Inferior parietal cortex (tissue), 1 donor: ENCODE data around the gene LYG1.

Source experiments
- DNase-seq: peaks from one replicate; pipeline ENCODE4 v3.0.0-alpha.2; 2016; ENCODE audit errors: extremely low spot score

Gene LYG1

DNA sequence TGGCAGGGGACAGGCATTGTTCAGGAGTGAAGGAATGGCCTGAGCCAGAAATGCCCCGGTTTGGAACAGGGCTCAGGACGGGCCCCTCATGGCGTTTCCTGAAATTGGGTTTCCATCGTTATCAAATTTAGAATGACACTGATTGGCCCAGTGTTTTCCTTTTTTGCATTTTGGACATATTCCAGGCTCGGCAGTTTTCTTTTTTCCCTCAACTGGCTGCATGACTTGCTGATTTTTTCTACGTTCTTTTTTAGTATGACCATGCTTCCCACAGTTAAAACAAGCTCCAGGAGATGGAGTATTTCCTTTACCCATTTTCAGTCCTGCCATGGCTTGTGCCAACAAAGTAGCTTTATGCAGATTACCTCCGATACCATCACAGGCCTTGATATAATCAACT, 25.1 kb downstream of the LYG1 start:
- DNase-seq, result no peak

DNA sequence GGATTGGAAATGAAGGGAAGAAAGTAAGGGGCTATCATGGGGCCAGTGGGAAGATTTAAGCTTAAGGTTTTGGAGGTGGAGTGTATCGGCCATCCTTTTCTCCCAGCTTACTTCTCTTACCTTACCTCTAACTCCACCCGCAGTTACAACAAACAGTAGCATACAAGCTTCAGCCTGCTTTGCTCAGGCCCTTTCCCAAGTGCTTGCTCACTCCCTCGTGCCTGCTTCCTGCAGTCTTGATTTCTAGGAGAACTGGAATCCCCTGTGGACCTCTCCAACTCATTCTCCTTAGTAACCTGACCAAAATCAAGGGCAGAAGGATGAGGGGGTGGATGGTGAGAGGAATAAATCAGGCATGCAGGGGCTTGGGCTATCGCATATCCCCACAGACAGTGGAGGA, 39.8 kb downstream of the LYG1 start:
- DNase-seq, result no peak

DNA sequence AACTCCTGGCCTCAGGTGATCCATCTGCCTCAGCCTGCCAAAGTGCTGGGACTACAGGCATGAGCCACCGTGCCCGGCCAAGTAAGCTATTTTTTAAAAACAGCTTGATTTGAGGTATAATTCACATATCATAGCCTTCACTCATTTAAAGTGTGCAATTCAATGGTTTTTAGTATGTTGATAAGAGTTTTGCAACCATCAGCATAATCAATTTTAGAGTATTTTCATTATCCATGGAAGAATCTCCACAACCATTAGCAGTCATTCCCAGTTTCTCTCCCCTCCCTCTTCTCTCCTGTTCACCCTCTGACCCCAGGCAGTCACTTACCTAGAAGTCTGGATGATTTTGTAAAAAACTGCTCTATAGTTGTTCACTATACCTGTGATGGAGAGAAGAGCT, 40.8 kb downstream of the LYG1 start:
- no peak for DNase-seq

DNA sequence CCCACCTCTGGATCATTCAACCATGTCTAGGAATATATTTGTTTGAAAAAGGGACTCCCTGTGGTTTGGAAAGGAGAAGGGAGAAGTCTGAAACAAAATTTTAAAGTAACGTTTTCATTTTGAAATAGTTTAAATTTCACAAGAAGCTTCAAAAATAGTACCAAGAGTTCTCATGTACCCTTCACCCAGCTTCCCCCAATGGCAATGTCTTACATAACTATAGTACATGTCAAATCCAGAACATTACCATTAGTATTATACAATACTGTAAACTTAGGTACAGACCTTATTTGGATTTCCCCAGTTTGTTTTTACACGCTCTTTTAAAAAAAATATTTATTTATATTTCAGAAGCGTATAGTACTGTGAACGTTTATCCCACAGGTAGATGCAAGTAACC, 41.5 kb downstream of the LYG1 start:
- no peak for DNase-seq

DNA sequence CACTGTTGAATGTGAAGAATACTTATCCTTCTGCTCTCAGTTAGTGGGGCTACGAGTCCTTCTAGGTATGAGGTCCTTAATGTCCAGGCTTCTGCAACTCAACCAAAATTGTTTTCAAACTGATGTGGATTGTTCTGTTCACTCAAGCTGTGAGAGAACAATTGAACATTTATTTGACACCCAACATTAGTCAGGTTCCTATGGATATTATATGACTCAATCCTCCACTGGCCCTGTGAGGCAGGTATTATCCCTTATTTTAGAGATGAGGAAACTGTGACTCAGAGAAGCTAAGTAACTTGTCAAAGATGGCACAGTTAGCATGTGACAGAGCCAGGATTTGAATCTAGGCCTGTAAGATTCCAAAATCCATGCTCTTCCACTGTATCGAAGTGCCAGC, 44.3 kb downstream of the LYG1 start:
- no peak for DNase-seq

DNA sequence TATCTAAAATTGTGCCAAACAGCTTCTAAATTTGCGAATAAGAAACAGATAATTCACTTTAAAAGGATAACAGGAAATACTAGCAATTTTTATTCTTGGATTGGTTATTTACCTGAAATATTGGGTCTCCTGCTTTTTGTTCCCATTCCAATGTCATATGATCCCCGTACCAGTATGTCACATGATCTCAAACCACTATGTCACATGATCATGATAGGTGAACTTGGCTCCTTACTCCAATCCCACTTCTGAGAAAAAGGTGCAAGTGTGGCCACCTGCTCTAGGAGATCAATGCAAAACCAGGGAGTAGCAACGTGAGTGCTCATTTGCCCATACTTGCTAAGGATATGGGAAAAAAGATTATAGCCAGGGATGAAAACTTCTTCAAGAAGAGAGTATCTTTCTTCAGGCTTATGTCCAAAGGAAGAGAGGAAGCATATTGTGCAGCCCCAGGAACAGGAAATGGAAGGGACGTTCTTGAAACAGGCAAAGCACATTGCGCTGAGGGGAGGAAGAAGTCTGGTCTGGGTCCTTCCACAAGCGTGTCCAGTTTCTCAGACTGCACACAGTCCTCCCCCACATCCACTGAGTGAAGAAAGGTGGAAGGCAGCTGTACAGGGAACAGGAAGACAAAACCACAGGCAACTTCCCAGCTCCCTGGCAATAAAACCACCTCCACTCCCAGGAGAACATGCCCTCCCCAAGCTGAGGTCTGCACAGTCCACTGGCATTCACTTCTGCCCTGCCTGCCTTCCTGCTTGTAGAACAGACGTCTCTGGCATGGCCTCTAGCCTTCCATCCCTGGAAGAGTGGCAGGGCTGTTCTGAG, 45.3 kb downstream of the LYG1 start, which contains the start of gene LYG2:
TSS of gene LYG2 (minus strand) at position 176 of the 828 bp plus-strand sequence. CDS start 1,406 bp downstream, outside the sequence.
- DNase-seq, result no peak

DNA sequence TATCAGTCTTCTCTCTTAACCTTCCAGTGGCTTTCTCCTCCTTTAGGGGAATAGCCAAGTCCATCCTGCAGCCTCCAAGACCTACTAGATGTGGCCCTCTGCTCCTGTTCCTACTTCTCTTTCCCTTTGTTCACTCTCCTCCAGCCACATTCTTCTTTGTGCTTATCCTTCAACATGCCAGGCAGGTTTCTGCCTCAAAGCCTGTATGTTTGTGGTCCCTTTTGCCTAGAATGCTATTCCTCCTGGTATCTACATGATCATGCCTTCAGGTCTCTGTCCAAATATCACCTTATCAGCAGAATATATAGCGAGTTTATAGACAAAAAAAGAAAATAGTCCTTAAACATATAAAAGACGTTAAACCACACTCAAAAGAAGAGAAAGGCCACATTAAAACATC, 51.0 kb downstream of the LYG1 start:
- no peak for DNase-seq

DNA sequence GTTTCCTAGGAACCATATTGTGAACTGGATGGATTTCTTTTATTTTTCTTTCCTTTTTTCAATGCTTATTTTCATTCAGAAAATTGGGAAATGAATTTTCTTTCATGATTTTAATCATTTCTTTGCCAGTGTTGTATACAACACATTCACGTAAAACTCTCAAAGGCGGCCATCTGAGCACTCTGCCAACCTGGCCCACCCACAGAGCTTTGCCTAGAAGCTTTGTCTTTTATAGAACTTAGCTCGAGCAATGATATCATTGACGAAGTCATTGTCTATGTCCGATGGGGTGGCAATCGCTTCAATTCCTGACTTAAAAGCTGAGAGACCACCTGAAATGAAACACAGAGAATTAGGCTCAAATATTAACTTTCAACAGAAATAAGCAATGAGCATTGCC, 58.8 kb downstream of the LYG1 start:
- DNase-seq, result no peak

DNA sequence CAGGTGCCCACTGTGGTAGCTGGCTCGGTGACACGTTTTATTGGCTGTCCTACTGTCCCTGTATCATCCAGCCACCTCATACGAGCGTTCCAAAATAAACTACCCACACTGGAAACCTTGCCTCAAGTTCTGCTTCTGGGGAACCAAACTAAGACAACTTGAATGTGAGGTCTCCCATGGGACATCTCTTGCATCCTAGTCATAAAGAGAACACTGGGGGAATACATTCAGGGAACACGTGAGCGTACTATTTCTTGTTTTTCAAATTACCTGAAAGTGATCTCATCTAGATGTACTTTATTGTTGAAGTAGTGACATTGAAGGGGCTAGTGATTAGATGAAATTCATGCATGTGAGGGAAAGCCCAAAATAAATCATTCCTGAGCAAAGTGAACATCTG, 60.6 kb downstream of the LYG1 start:
- DNase-seq, result no peak

DNA sequence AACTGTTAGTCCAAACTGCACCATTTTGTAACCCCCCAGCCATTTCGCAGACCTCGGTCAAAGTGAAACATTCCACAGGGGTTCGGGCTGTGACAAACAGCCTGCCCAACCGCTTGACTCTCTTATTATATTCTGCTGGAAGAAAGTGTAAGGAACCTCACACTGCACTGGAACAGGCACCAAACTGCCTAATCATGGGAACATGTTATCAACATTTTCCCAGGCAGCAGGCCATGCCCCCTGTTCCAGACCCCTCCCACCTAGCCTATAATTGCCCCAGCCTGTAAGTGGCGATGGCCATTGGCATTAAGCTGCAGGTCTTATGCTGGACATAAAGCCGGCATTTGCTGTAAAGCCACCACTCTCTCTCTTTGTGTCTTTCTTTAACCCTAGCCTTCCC, 62.4 kb downstream of the LYG1 start:
- no peak for DNase-seq
